ENCODE results near the gene CENPQ.

CENPQ gene

DNA sequence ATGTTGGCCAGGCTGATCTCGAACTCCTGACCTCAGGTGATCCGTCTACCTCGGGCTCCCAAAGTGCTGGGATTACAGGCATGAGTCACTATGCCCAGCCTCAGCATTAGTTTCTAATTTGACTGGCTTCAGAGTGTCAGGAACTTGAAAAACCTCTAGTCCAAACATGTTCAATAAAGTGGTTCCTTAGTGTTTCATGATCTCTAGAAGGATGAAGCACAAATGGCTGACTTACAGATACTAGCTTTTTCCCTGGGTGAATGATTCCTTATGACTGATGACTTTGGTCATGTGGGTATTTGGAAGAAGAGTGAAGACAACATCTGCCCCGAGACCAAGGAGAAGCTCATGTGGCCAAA lies 53.0 kb downstream of the CENPQ start:
- H3K9me3 ChIP-seq (ENCODE audit: control insufficient read depth, insufficient read depth, low read length) = no peaks in the 10 kb centered on the region
- H3F3A ChIP-seq (ENCODE audit: control insufficient read depth, insufficient read depth) = no peaks in the 10 kb centered on the region
- H3K4me1 ChIP-seq (ENCODE audit: control insufficient read depth, low read length) = no peaks in the 10 kb centered on the region
- TF ChIP-seq EZH2phosphoT487 (IDR thresholded peaks at IDR 0.05; ENCODE audit: borderline replicate concordance, low read length) (no peak), CTCF (IDR thresholded peaks at IDR 0.05; ENCODE audit: low read depth, low read length, poor library complexity, severe bottlenecking) (no peak)
- no peak overlapping the region for H3K4me3 ChIP-seq (ENCODE audit: low read length)
- no peak overlapping the region for H3K27ac ChIP-seq (ENCODE audit: low read depth, low read length)
- no peaks in the 10 kb centered on the region for H3K27me3 ChIP-seq (ENCODE audit: control insufficient read depth, low read length)
- no peaks in the 10 kb centered on the region for H3K79me2 ChIP-seq (ENCODE audit: control insufficient read depth, low read length)
- no peaks in the 10 kb centered on the region for H4K20me1 ChIP-seq (ENCODE audit: control insufficient read depth, insufficient read depth, low read depth, low read length)
- H3K9me2 ChIP-seq (replicated peaks; ENCODE audit: control insufficient read depth, low read length) = no peaks in the 10 kb centered on the region
- H3K4me2 ChIP-seq (ENCODE audit: low read length) = no peak overlapping the region
- H3K36me3 ChIP-seq (ENCODE audit: control insufficient read depth, low read length) = no peaks in the 10 kb centered on the region

- no peaks in the 10 kb centered on the region for H4K20me1 ChIP-seq (ENCODE audit: control insufficient read depth, insufficient read depth, low read depth, low read length)
- H3F3A ChIP-seq (ENCODE audit: control insufficient read depth, insufficient read depth) = no peaks in the 10 kb centered on the region
- H3K4me1 ChIP-seq (ENCODE audit: control insufficient read depth, low read length) = no peaks in the 10 kb centered on the region
- H3K36me3 ChIP-seq (ENCODE audit: control insufficient read depth, low read length) = no peaks in the 10 kb centered on the region
- no peaks in the 10 kb centered on the region for H3K79me2 ChIP-seq (ENCODE audit: control insufficient read depth, low read length)
- H3K9me3 ChIP-seq (ENCODE audit: control insufficient read depth, insufficient read depth, low read length) = no peaks in the 10 kb centered on the region
- H3K4me2 ChIP-seq (ENCODE audit: low read length) = no peak overlapping the region
- no peaks in the 10 kb centered on the region for H3K27me3 ChIP-seq (ENCODE audit: control insufficient read depth, low read length)
- no peaks in the 10 kb centered on the region for H3K9me2 ChIP-seq (replicated peaks; ENCODE audit: control insufficient read depth, low read length)
- TF ChIP-seq CTCF (IDR thresholded peaks at IDR 0.05; ENCODE audit: low read depth, low read length, poor library complexity, severe bottlenecking) = no peak
- TF ChIP-seq EZH2phosphoT487 (IDR thresholded peaks at IDR 0.05; ENCODE audit: borderline replicate concordance, low read length) = no peak
- H3K27ac ChIP-seq (ENCODE audit: low read depth, low read length) = no peak overlapping the region
- no peak overlapping the region for H3K4me3 ChIP-seq (ENCODE audit: low read length)
These were observed 54.7 kb downstream of the CENPQ start for GRCh38 chr6:49517919-49518318.

DNA sequence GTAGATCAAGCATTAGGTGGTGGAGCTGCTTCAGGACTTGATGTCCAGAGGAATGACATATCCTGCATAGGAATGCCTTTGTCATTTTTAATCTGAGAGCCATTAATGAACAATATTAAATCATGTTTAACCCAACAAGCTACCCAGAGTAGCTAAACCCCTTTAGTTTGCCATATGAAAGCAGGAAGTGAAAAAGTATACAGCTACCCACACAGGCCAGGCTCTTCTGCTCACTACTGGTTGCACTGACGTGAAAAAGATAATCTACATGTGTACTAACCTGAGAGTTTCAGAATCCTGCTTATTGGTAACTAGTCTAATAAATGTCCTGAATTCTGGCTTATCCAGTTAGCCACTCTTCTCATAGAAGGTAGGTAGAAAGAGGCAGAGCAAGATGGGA lies 56.5 kb downstream of the CENPQ start:
- no peaks in the 10 kb centered on the region for H3K27me3 ChIP-seq (ENCODE audit: control insufficient read depth, low read length)
- TF ChIP-seq EZH2phosphoT487 (IDR thresholded peaks at IDR 0.05; ENCODE audit: borderline replicate concordance, low read length) (no peak), CTCF (IDR thresholded peaks at IDR 0.05; ENCODE audit: low read depth, low read length, poor library complexity, severe bottlenecking) (no peak)
- H3K4me3 ChIP-seq (ENCODE audit: low read length) = no peak overlapping the region
- H3K4me2 ChIP-seq (ENCODE audit: low read length) = no peak overlapping the region
- H4K20me1 ChIP-seq (ENCODE audit: control insufficient read depth, insufficient read depth, low read depth, low read length) = no peaks in the 10 kb centered on the region
- H3K36me3 ChIP-seq (ENCODE audit: control insufficient read depth, low read length) = no peaks in the 10 kb centered on the region
- no peak overlapping the region for H3K27ac ChIP-seq (ENCODE audit: low read depth, low read length)
- no peaks in the 10 kb centered on the region for H3K9me3 ChIP-seq (ENCODE audit: control insufficient read depth, insufficient read depth, low read length)
- H3F3A ChIP-seq (ENCODE audit: control insufficient read depth, insufficient read depth) = no peaks in the 10 kb centered on the region
- no peaks in the 10 kb centered on the region for H3K9me2 ChIP-seq (replicated peaks; ENCODE audit: control insufficient read depth, low read length)
- no peaks in the 10 kb centered on the region for H3K4me1 ChIP-seq (ENCODE audit: control insufficient read depth, low read length)
- no peaks in the 10 kb centered on the region for H3K79me2 ChIP-seq (ENCODE audit: control insufficient read depth, low read length)

All from DOHH2 (cell line).